Fibroblast of skin of right biceps (primary cell): ENCODE data around the gene CCL15.

ENCODE experiments used
- DNase-seq: peaks from one replicate; pipeline ENCODE4 v3.0.0-alpha.2; 2013

Gene CCL15

GRCh38 chr17:35988164-35988563 is 13.2 kb downstream of the CCL15 start:
- DNase-seq, result no peak

GRCh38 chr17:35986643-35987042 is 14.7 kb downstream of the CCL15 start, which contains the start of gene CCL14:
TSS of gene CCL14 (minus strand) at chr17:35986729. CDS start at chr17:35986649, 80 bp downstream.
- no peak for DNase-seq

GRCh38 chr17:35984140-35984539 is 17.2 kb downstream of the CCL15 start:
- DNase-seq, result no peak

- no peak for DNase-seq
Measured at GRCh38 chr17:35982409-35983191, 18.8 kb downstream of the CCL15 start.

- no peak for DNase-seq
Measured at GRCh38 chr17:35981908-35982330, 19.4 kb downstream of the CCL15 start.

GRCh38 chr17:35981246-35981645 is 20.1 kb downstream of the CCL15 start, which contains the start of gene CCL16:
TSS of gene CCL16 (minus strand) at chr17:35981497. CDS start at chr17:35981420, 77 bp downstream.
- DNase-seq, result no peak

- no peak for DNase-seq
Measured at GRCh38 chr17:35978346-35978745, 23.0 kb downstream of the CCL15 start.

GRCh38 chr17:35977509-35977908 is 23.8 kb downstream of the CCL15 start:
- DNase-seq, result no peak

- DNase-seq, result peak; percentile 11
Measured at GRCh38 chr17:35973333-35974260, 27.8 kb downstream of the CCL15 start.

GRCh38 chr17:35972945-35973332 is 28.4 kb downstream of the CCL15 start:
- no peak for DNase-seq

GRCh38 chr17:35972535-35972934 is 28.8 kb downstream of the CCL15 start:
- DNase-seq, result no peak

- no peak for DNase-seq
Measured at GRCh38 chr17:35972066-35972465, 29.3 kb downstream of the CCL15 start.

- DNase-seq, result peak; percentile 62
Measured at GRCh38 chr17:35969558-35970380, 31.6 kb downstream of the CCL15 start.

- DNase-seq, result no peak
Measured at GRCh38 chr17:35968520-35969054, 32.8 kb downstream of the CCL15 start.

GRCh38 chr17:35965272-35965671 is 36.1 kb downstream of the CCL15 start:
- no peak for DNase-seq

GRCh38 chr17:35963663-35964062 is 37.7 kb downstream of the CCL15 start:
- DNase-seq, result no peak

- DNase-seq, result no peak
Measured at GRCh38 chr17:35953720-35954119, 47.6 kb downstream of the CCL15 start.

- DNase-seq, result no peak
Measured at GRCh38 chr17:35949401-35949800, 52.0 kb downstream of the CCL15 start.

- DNase-seq, result no peak
Measured at GRCh38 chr17:35948092-35948491, 53.3 kb downstream of the CCL15 start.
